NCI-H345 (cell line): Measurements from ENCODE around the gene NDUFC1.
"Not testable (repeated sequence)": the region's sequence is repeated elsewhere in the genome, so short reads cannot be mapped to it uniquely, and the experiment has no call there.

Experiments used
- DNase-seq: peaks from one replicate; lab custom pipeline; 2025; lab: John Stamatoyannopoulos, UW

NDUFC1 gene

GRCh38 chr4:139301821-139302611, at the start of gene NDUFC1:
TSS of gene NDUFC1 (minus strand) at chr4:139302477. CDS start at chr4:139295798, 6,679 bp downstream.
- DNase-seq = peak; percentile 50

DNA sequence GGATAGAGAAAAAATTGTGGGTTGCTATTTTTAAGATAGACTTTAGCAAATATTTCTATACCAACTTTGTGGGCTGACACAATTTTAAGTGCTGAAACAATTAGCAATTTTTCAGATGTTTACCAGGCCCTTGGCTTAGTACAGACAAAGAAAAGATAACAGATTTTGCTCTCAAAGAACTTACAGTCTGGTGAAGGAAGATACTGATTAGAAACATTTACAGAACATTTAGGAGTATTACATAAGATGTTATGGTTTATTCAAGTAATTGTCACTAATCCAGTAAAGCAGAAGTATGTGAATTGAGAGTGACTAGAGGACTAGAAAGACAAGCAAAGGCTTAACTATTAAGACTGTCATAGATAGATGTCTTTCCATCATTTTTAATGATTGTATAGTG, 35.3 kb upstream of the NDUFC1 start:
- DNase-seq = no peak

GRCh38 chr4:139333046-139333445, 30.8 kb upstream of the NDUFC1 start:
- no peak for DNase-seq

GRCh38 chr4:139331185-139331584, 28.9 kb upstream of the NDUFC1 start:
- DNase-seq = no peak

DNA sequence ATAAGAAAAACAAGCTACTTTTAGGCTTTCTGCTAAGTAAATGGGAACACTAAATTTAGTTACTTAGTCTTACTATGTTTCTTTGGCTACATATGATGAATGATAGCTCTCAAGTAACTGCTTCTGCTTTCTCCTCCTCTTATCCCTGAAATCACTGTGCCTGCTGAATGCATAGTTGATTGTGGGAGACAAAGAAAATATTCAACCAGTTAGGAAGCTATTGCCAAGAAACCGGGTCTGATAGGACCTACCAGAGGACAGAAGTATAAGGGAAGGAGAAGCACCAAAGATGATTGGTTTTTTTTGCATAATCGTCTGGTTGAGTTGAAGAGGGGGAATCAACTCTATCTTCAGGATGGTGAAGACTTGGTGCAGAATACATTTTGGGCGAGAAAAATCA, 28.0 kb upstream of the NDUFC1 start:
- no peak for DNase-seq

DNA sequence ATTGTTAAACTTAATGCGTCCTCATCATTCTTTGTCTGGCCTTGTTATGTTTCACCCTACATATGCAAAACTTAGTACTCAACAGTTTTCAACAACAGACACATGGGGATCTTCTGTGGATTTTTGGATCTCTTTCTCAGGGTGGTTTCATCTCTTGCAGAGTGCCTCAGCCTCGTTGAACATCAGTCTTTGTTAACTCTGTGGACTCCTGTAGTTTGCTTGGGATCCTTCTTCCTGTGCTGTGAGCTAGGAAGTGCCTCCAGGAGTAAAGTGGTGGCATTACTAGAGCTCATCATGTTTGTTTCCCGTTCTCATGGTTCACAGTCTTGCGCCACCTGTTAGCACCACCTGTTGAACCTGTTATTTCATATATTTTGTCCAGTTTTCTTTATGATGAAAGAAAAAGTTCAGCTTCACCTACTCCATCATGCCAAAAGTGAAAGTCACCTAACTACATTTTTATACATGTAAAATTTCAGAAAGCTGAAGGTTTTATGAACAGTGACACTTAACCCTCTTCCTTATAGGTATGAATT, 27.5 kb upstream of the NDUFC1 start:
- no peak for DNase-seq

GRCh38 chr4:139324620-139325019, 22.3 kb upstream of the NDUFC1 start:
- DNase-seq = no peak

DNA sequence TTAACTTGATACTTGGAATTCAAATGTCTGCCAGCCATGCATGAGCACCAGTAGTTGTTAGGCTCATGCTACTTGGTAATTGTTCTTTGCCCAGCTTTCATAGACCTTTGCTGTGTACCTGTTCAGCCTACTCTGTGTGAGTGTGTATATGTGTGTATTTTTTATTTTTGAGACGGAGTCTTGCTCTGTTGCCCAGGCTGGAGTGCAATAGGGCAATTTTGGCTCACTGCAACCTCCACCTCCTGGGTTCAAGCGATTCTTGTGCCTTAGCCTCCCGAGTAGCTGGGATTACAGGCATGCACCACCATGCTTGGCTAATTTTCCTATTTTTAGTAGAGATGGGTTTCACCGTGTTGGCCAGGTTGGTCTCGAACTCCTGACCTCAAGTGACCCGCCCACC, 20.3 kb upstream of the NDUFC1 start:
- not testable (repeated sequence) for DNase-seq

DNA sequence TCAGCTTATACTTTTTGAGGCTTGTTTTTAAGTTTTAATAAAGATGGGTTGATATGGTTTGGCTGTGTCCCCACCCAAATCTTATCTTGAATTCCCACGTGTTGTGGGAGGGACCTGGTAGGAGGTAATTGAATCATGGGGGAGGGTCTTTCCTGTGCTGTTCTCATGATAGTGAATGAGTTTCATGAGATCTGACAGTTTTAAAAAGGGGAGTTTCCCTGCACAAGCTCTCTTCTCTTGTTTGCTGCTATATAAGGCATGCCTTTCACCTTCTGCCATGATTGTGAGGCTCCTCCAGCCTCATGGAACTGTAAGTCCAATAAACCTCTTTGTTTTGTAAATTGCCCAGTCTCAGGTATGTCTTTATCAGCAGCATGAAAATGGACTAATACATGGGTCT, 19.8 kb upstream of the NDUFC1 start:
- DNase-seq = not testable (repeated sequence)

DNA sequence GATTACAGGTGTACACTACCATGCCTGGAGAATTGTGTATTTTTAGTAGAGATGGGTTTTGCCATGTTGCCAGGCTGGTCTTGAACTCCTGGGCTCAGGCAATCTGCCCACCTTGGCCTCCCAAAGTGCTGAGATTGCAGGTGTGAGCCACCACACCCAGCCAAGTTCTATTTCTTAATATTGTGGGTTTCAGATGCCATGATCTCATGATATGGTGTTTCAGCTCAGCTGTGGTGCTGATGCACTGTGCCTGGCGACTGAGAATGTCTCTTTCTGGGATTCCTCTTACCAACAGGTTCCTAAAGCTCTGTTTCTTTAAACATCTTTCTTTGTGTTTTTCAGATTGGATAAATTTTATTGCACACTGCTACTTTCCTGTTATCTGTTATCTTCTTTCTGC, 17.3 kb upstream of the NDUFC1 start:
- no peak for DNase-seq

DNA sequence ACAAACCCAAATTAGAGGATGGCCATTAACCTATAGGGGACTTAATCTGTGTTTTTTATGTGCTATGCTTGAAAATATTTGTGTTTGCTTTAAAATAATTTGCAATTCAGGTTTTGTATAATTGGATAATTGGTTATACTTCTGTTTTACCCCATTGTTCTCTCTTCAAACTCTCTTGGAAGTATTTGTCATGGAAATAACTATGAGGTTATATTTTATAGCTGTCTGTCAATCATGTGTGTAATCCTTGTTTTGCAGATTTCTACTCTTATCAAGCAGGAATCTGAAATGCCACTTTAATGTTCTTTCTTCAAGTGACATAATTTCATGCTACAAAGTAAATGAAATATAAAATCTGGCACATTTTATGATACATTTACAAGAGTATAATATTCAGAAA, 15.4 kb upstream of the NDUFC1 start:
- no peak for DNase-seq

GRCh38 chr4:139316733-139317132, 14.5 kb upstream of the NDUFC1 start:
- no peak for DNase-seq

GRCh38 chr4:139315221-139315675, 13.0 kb upstream of the NDUFC1 start:
- DNase-seq = no peak

- no peak for DNase-seq
Observed at GRCh38 chr4:139314047-139314800, 11.9 kb upstream of the NDUFC1 start.

- DNase-seq = not testable (repeated sequence)
Observed at GRCh38 chr4:139313414-139313813, 11.1 kb upstream of the NDUFC1 start.

DNA sequence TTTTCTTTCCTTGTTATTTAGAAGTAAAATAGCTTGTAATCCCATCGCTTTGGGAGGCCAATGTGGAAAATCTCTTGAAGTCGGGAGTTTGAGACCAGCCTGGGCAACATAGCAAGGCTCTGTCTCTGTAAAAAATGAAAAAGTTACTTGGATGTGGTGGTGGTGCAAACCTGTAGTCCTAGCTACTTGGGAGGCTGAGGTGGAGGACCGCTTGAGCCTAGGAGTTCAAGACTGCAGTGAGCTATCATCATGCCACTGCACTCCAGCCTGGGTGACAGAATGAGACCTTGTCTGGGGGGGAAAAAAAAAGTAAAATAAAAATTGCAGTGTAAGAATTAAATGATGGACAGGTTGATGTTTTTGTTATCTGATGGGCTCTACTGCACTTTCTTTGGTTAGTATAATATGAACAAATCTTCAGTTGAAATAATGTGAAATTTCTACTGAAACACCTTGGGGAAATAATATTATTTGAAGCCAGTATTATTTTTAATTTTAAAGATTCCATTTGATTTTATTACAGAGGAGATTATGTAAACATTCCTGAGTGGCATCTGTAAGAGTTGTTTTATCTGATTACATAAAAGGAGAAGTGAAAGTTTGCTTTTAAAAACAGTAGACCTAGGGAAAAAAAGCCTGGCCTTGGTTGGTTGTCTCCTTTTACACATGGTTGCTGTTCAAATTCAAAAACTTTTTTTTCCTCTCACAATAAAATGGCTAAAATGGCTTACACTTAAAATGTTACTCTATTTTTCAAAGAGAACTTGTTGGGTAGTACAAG, 10.5 kb upstream of the NDUFC1 start:
- no peak for DNase-seq

DNA sequence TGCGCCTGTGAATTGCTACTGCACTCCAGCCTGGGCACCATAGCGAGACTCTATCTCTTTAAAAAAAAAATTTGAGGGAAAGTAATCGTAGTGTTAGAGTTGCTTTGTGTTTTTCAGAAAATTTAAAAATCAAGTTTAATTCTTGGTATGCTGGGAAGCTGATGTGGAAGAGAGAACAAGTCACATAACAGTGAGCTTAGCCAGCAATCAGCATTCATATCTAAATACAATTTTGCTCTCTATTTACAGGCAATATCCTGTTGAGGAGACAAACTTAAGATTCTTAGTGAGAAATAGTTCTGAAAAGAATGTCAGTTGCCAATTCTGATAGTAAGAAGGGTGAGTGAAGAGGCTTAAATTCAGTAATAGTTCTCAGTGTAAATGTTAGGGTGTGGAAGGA, 9.6 kb upstream of the NDUFC1 start:
- no peak for DNase-seq

GRCh38 chr4:139304920-139305319, 2.6 kb upstream of the NDUFC1 start:
- DNase-seq = no peak

DNA sequence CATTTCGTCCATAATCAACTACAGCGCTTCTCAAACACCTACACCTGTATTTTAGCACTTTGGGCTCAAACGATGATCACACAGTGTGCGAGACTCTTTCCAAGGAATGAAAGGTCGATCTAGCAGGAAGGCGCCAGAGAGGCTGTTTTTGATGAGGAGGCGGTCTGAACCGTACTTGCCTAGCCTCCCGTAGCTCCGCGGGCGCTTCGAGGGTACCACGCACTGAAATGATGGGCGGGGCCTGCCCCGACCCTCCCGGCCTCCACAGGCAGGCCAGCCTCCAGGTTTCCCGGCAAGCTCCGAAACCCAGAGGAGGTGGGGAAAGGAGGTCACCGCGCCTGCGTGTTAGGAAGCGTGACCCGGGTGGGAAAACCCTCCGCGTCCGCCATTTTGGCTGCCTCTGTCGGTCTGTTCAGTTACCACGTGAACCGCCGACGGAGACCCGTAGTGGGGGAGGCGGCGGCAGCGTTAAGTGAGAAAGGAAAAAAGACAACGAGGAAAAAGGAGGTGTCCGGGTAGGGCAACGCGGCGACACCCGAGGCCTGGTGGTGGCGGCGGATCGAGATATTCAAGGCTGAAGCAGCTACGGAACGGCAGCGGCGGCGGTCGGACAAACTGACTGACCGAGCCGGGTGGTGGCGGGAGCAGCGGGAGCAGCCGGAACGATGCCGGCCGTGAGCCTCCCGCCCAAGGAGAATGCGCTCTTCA, 1.0 kb downstream of the NDUFC1 start, which contains the start of gene NAA15:
TSS of gene NAA15 (plus strand) at position 393 of the 708 bp plus-strand sequence. CDS start at position 666, 273 bp downstream.
- DNase-seq = peak; percentile 96

DNA sequence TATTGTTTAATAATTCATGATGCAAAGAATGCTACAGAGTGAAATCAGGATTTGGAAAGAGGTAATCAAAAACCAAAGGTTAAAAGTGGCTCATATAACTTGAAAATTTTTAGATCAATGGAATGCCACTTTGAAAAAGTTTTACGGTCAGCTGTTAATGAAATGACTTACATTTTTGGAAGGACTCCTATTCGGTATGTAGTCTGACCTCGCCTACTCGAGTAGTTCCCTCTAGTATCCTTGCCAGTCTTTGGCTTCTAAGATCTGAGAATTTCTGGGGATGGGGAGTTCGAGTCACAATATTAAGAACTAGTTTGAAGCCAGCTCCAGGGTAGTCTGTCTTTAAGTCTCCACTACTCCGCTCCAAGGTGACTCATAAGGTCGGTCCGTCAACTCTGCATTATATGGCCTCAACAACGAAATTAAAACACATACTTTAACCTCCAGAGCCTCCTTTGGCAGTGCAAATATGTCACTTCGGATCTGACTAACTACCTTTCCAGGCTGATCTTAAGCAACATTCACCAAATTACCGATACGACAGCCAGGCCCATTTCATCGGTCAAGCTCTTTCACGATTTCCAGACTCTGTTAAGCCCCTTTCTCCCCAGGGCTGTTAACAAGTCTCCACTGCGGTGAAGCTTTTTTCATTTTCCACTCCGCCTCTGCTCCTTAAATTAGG, 1.7 kb downstream of the NDUFC1 start:
- DNase-seq = no peak

- DNase-seq = no peak
Observed at GRCh38 chr4:139299536-139299935, 2.7 kb downstream of the NDUFC1 start.
